ENCODE measurements around the gene ZNF275. TPM values are rescaled to one million over a fixed set of nuclear protein-coding genes. Genes with fewer than 3 reads are reported as not detected.

Gene ZNF275
- total and polyA plus RNA-seq, 10 of the 15 experiments (the other 5 are each of a cell fraction or from before 2014, with no cell fraction given), result 1.3 to 17.4 (median 6.2) TPM

GRCh38 chrX:153334654-153335295 lies 822 bp downstream of the ZNF275 start:
- BruUV-seq (replicated peaks), result no TSS peak
- H3K79me2 ChIP-seq (ENCODE audit: control insufficient read depth, insufficient read depth, low read length), result peaks cover 39% of the 10 kb centered on the region
- ChIA-PET RAD21 (ENCODE audit: unreplicated experiment) (interaction anchor here (0.6 kb wide), 1 partner anchor 383 kb away, joined by 3 read pairs; no protein-coding TSS in a partner anchor), SMC1A (ENCODE audit: uncharacterized antibody, unreplicated experiment) (no interaction called here), CTCF (interaction anchor here (0.6 kb wide), 1 partner anchor 15 kb away, joined by 3 read pairs; no protein-coding TSS in a partner anchor), POLR2A (interaction anchor here (0.9 kb wide), 1 partner anchor 11 kb away, joined by 4 read pairs; no protein-coding TSS in a partner anchor)
- H3K9me3 ChIP-seq (replicated peaks; ENCODE audit: control insufficient read depth, insufficient read depth, low read length), result no peaks in the 10 kb centered on the region; the same call in 2 of the 3 replicates
- no peak for DNase-seq (ENCODE audit: low read depth, low spot score)
- 42% methylated on average over 10 of the region's 16 CpGs for WGBS (ENCODE audit: insufficient coverage, insufficient replicate concordance, low lambda C conversion rate, missing lambda C conversion rate)
- H3K4me1 ChIP-seq (ENCODE audit: control insufficient read depth, insufficient read depth, low read length), result peaks cover 6% of the 10 kb centered on the region; the same call in 1 of the 2 replicates
- H2AFZ ChIP-seq (ENCODE audit: control insufficient read depth, low read depth, low read length), result no peak overlapping the region
- ATAC-seq, result peak; percentile 16; the same call in 2 of the 3 replicates
- H3K27ac ChIP-seq (ENCODE audit: control insufficient read depth, insufficient read depth), result peak overlapping the region; percentile 47
- H3K9ac ChIP-seq (ENCODE audit: control insufficient read depth, insufficient read depth, low read length), result peak overlapping the region; percentile 69
- FAIRE-seq, result no peak
- intact Hi-C loops (cut with micrococcal nuclease; ENCODE audit: unreplicated experiment) (no loop called here), in situ Hi-C loops (cut with MboI) (no loop called here)
- no peak overlapping the region; the same call in 1 of the 2 replicates for H3K4me2 ChIP-seq (ENCODE audit: control insufficient read depth, insufficient read depth)
- no peak for TF ChIP-seq SMAD5 (IDR thresholded peaks at IDR 0.05; ENCODE audit: low read depth)
- no peak for TF ChIP-seq TCF12 (IDR thresholded peaks at IDR 0.05; ENCODE audit: low read depth, low read length)
- no peak for TF ChIP-seq USF1 (IDR thresholded peaks at IDR 0.05; ENCODE audit: borderline replicate concordance, extremely low read length, insufficient read depth, low read depth, low read length)
- no peak for TF ChIP-seq POLR2A (IDR thresholded peaks at IDR 0.05; ENCODE audit: low read depth, low read length)
- no peak for TF ChIP-seq TARDBP (IDR thresholded peaks at IDR 0.05; ENCODE audit: borderline replicate concordance)
- no peak for TF ChIP-seq PBX3 (IDR thresholded peaks at IDR 0.05; ENCODE audit: insufficient replicate concordance, low read depth, low read length)
- no peak for TF ChIP-seq BMI1 (IDR thresholded peaks at IDR 0.05; ENCODE audit: borderline replicate concordance)
- no peak for TF ChIP-seq MYC (IDR thresholded peaks at IDR 0.05; ENCODE audit: insufficient read depth, insufficient read length, insufficient replicate concordance, low read length, severe bottlenecking)
- no peak for TF ChIP-seq ZNF592 (IDR thresholded peaks at IDR 0.05)
- TF ChIP-seq TAF1 (IDR thresholded peaks at IDR 0.05; ENCODE audit: borderline replicate concordance, low read depth, low read length), result no peak
- H3K4me3 ChIP-seq, result peak overlapping the region; percentile 62
- H3K27me3 ChIP-seq (replicated peaks in 1 of 2; ENCODE audit: control insufficient read depth in 2 of 2, insufficient read depth in 2 of 2, low read length in 1 of 2), result no peaks in the 10 kb centered on the region; a peak in 1 of 4 replicates
- no peaks in the 10 kb centered on the region for H3K36me3 ChIP-seq (ENCODE audit: control insufficient read depth in 2 of 2, insufficient read depth in 2 of 2, low read length in 1 of 2)
- no peaks in the 10 kb centered on the region for H4K20me1 ChIP-seq (ENCODE audit: control insufficient read depth, insufficient read depth)
